GM12865 (cell line): Measurements from ENCODE around the gene ORC2.

Experiments used
- DNase-seq: peaks from one replicate; pipeline ENCODE4 v3.0.0; 2010; ENCODE audit warnings: low read depth
- H3K4me3 ChIP-seq: 2 replicates; pipeline ENCODE4 v1.5.1; 2011; ENCODE audit warnings: mild to moderate bottlenecking, low read depth, low read length, control low read depth
- CTCF ChIP-seq: IDR thresholded peaks from 2 replicates; pipeline ENCODE4 v1.5.1; 2011; ENCODE audit warnings: low read length, control low read depth, low read depth, inconsistent platforms; ENCODE audit not compliant: insufficient read depth; ENCODE audit errors: missing control alignments

The ORC2 gene

GRCh38 chr2:200943527-200944105, 19.8 kb downstream of the ORC2 start:
- no peak for TF ChIP-seq CTCF
- DNase-seq = no peak
- no peak overlapping the region for H3K4me3 ChIP-seq

- TF ChIP-seq CTCF = no peak
- no peak overlapping the region for H3K4me3 ChIP-seq
- no peak for DNase-seq
Measured at GRCh38 chr2:200939832-200940231, 23.6 kb downstream of the ORC2 start.

GRCh38 chr2:200930947-200931626, 32.4 kb downstream of the ORC2 start:
- DNase-seq = no peak
- no peak for TF ChIP-seq CTCF
- no peak overlapping the region for H3K4me3 ChIP-seq

- TF ChIP-seq CTCF = no peak
- no peak overlapping the region for H3K4me3 ChIP-seq
- DNase-seq = no peak
Measured at GRCh38 chr2:200929334-200930249, 33.9 kb downstream of the ORC2 start.

GRCh38 chr2:200922439-200922838, 41.0 kb downstream of the ORC2 start:
- no peak overlapping the region for H3K4me3 ChIP-seq
- DNase-seq = no peak
- no peak for TF ChIP-seq CTCF

GRCh38 chr2:200913654-200914053, 49.8 kb downstream of the ORC2 start:
- no peak overlapping the region for H3K4me3 ChIP-seq
- DNase-seq = no peak
- no peak for TF ChIP-seq CTCF
